Measurements from ENCODE around the gene TBC1D2. TPM values are rescaled to one million over a fixed set of nuclear protein-coding genes. Genes with fewer than 3 reads are reported as not detected.

Gene TBC1D2
- total RNA-seq, 1 donor from 2014 or later, result 16.7 TPM

- no peak for DNase-seq (ENCODE audit: low spot score)
Observed at GRCh38 chr9:98172604-98173003, 82.8 kb downstream of the TBC1D2 start.

- DNase-seq (ENCODE audit: low spot score), result no peak
Observed at GRCh38 chr9:98171176-98171925, 84.1 kb downstream of the TBC1D2 start.

GRCh38 chr9:98168941-98169488, 86.4 kb downstream of the TBC1D2 start:
- DNase-seq (ENCODE audit: low spot score), result peak; percentile 56

- DNase-seq (ENCODE audit: low spot score), result no peak
Observed at GRCh38 chr9:98168153-98168780, 87.2 kb downstream of the TBC1D2 start.

- DNase-seq (ENCODE audit: low spot score), result no peak
Observed at GRCh38 chr9:98164912-98165311, 90.5 kb downstream of the TBC1D2 start.

GRCh38 chr9:98162613-98163012, 92.8 kb downstream of the TBC1D2 start:
- DNase-seq (ENCODE audit: low spot score), result no peak

- DNase-seq (ENCODE audit: low spot score), result no peak
Observed at GRCh38 chr9:98161851-98162250, 93.6 kb downstream of the TBC1D2 start.

GRCh38 chr9:98159790-98160189, 95.7 kb downstream of the TBC1D2 start:
- DNase-seq (ENCODE audit: low spot score), result no peak

- DNase-seq (ENCODE audit: low spot score), result no peak
Observed at GRCh38 chr9:98159301-98159700, 96.1 kb downstream of the TBC1D2 start.

GRCh38 chr9:98158071-98158831, 97.2 kb downstream of the TBC1D2 start:
- peak; percentile 83 for DNase-seq (ENCODE audit: low spot score)

GRCh38 chr9:98157372-98157771, 98.1 kb downstream of the TBC1D2 start:
- DNase-seq (ENCODE audit: low spot score), result no peak

- DNase-seq (ENCODE audit: low spot score), result no peak
Observed at GRCh38 chr9:98154678-98155077, 100.8 kb downstream of the TBC1D2 start.

- no peak for DNase-seq (ENCODE audit: low spot score)
Observed at GRCh38 chr9:98152526-98152925, 102.9 kb downstream of the TBC1D2 start.

- no peak for DNase-seq (ENCODE audit: low spot score)
Observed at GRCh38 chr9:98150721-98151120, 104.7 kb downstream of the TBC1D2 start.

- DNase-seq (ENCODE audit: low spot score), result no peak
Observed at GRCh38 chr9:98150164-98150563, 105.3 kb downstream of the TBC1D2 start.

- DNase-seq (ENCODE audit: low spot score), result no peak
Observed at GRCh38 chr9:98149422-98149821, 106.0 kb downstream of the TBC1D2 start.

Other genes with a start within 250 kb of the TBC1D2 start
- 69.3 TPM for gene NANS, start 198.9 kb downstream of the TBC1D2 start, total RNA-seq
- 44.4 TPM for gene TRIM14, start 136.4 kb downstream of the TBC1D2 start, total RNA-seq
- gene CORO2A, start 63.0 kb downstream of the TBC1D2 start, total RNA-seq, result 129 TPM

Measured in mucosa of gallbladder (tissue), 1 donor.